Stimulated activated CD8-positive, alpha-beta memory T cell treated with anti-CD3 and anti-CD28 coated beads, Interleukin-12 subunit alpha, Interleukin-12 subunit beta, amount 100 ng/mL, for 4 hours (primary cell): ENCODE data around the gene HSP90AB1.

Source experiments
- DNase-seq: peaks from one replicate; pipeline ENCODE4 v3.0.0-alpha.2; 2020; ENCODE audit warnings: low read depth

HSP90AB1 gene

DNA sequence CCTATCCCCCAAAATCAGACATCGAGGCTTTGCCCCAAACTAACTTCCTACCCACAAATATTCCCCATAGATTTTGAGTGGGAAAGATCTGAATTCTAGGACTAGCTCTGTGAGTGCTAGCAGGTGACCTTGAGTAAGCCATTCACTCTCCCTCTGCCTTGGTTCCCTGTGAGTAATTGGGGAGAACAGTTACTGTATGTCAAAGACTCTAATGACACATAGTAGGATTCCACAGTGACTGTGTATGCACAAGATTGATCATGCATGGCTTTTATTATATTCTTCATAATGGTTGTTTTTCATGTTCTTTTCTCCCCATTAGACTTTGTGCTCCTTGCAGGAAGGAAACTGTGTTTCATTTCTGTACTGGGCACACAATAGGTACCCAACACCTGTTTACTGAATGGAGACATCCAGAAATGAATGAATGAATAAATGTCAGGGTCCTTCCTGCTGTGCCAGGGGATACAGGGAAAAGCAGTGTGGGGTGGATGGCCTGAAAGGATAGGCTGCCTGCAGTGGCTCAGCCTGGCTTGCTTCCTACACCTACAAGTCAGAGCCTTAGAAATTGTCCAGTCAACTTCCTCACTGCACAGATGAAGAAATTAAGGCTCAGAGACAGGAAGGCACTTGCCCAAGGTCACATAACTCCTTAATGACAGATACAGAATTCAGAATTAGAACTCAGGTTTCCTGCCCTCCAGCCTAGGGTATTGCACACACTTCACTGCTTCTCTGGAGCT, 22.4 kb downstream of the HSP90AB1 start:
- no peak for DNase-seq

DNA sequence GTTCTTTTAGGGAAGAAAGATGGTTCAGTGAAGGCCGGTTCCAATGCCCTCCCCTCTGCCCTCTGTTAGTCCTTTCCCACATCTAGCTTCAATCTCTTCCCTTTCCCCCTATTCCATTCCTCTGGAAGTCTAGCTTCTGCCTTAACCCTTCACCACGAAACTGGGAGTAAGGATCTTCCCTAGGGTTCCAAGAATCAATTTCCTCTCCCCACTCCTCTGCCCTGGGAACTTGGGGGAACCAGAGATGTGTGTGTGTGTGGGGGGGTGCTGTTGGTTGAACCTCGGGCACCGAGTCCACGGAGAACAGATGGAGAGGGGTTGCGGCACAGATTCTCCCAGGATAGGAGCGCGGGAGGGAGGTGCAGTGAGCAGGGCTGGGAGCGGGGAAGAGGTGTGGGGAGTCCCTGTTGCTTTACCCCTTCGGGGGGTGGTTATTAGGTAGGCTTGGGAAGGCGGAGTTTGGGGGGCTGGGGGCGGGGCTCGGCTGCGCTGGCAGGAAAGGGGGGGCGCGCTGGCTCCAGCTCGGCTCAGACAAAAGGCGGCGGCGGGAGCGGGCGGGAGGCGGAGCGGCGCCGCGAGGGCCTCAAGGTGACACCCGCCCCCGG, 23.1 kb downstream of the HSP90AB1 start, which contains the start of gene TMEM151B:
Gene TMEM151B, plus strand, starts transcription at position 530 of the 605 bp plus-strand sequence. CDS start 293 bp downstream, outside the sequence.
- DNase-seq = no peak

DNA sequence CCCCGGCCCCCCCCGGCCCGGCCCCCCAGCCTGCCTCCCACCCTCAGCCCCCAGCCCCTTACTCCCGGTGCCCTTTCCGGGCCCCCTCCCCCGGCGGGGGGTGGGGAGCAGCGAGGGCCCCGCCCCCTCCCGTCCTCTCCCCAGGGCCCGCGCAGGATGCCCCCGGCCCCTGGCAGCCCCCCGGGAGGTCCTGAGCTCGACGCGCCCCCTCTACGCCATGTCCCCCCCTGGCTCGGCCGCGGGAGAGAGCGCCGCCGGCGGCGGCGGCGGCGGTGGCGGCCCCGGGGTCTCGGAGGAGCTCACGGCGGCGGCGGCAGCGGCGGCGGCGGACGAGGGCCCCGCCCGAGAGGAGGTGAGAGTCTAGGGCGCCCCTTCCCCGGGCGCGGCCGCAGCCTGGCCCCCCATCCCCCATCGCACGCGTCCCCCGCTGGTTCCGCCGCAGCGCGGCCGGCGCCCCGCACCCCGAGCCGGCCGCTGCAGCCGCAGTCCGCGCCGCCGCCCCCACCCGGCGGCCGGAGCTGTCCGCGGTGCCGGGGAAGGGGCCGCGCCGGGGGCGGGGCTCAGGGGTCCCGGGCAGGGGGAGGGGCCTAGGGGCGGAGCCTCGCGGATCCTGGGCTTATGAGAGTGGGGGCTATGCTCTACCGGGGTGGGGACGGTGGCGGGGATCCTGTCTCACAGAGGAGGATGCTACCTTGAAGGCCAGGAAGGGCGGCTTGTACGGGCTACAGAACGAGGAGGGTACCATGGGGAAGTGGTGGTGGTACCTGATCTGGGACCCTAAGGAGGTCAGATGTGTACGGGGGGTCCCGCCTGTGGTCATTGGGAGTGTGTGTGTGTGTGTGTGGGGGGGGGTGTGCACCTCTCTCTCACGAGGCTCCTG, 23.9 kb downstream of the HSP90AB1 start:
- no peak for DNase-seq

DNA sequence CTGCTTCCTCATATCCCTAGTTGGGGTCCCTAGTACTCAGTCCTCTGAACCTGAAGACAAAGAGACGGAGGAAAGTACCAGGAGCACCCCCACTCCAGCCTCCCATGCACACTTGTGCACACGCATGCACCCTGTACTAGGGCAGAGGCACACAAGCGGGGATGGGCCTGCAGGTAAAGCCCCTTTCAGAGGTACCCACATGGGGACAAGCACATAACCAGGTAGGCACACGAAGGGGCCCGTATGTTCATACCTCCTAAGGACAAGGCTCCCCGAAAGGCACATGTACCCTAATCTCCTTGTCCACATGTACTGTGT, 24.5 kb downstream of the HSP90AB1 start:
- DNase-seq = no peak

DNA sequence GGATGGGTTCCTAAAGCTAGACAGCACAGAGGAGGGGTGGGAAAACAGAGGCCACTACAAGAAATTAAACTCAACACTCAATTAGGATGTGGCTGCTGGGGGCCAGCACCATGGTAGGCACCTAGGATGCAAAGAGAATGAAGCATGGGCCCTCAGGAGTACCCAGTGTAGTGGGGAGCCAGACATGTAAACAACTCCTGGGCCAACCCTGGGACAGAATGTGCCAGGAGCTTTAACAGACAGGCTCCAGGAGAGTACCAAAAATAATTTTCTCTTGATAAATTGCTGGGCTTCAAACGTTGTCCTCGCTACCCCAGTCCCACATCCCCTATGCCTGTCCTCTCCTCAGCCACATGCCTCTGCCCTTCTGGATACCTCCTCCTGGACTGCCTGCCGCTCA, 25.0 kb downstream of the HSP90AB1 start:
- no peak for DNase-seq

DNA sequence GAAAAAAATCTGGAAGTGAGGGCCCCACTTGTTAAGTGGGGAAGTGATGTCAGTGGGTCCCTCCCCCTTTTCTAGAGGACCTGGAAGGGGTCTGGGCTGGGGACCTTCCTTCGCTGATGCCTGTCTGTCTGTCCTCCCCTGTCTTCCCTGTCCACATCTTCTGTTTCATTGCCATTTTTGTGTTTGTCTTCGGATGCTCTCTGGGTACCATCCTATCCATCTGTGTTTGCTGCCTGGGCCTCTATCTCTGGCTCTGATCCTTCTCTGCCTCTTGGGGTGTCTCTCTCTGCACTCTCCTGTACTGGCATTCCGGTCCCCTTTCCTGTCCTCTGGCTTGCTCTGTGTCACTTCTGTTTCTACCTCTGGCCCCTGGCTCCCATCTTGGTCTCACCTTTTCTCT, 25.6 kb downstream of the HSP90AB1 start:
- DNase-seq = no peak

DNA sequence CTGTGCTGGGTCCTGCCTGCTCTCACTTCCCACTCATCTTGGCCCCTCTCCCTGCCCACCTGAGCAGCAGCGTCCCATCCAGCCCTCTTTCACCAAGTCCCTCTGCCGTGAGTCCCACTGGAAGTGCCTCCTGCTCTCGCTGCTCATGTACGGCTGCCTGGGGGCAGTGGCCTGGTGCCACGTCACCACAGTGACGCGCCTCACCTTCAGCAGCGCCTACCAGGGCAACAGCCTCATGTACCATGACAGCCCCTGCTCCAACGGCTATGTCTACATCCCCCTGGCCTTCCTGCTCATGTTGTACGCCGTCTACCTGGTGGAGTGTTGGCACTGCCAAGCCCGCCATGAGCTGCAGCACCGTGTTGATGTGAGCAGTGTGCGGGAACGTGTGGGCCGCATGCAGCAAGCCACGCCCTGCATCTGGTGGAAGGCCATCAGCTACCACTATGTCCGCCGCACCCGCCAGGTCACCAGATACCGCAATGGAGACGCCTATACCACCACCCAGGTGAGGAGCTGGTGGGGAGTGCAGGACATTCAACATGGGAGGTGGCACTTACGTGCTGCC, 26.2 kb downstream of the HSP90AB1 start:
- DNase-seq = no peak

DNA sequence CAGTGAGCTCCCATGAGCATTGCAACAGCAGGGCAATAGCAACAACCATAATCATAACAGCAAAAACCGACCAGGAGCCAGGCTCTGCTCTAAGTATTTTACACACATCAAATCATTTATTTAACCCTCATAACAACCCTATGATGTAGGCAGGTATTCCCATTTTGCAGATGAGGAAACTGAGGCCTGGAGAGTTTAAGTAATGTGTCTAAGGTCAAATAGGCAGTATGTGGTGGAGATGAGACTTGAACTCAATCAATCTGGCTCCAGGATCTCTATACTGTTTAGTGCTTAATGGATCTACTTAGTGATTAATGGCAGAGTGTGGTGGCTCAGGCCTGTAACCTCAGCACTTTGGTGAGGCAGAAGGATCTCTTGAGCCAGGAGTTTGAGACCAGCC, 26.7 kb downstream of the HSP90AB1 start:
- no peak for DNase-seq

DNA sequence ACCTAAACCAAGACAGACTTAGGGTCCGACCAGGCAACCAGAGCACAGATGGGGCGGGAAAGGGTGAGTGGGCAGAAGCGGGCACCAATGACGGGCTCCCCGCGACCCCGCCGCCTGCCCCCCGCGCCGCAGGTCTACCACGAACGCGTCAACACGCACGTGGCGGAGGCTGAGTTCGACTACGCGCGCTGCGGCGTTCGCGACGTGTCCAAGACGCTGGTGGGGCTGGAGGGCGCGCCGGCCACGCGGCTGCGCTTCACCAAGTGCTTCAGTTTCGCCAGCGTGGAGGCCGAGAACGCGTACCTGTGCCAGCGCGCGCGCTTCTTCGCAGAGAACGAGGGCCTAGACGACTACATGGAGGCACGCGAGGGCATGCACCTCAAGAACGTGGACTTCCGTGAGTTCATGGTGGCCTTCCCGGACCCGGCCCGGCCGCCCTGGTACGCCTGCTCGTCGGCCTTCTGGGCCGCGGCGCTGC, 28.4 kb downstream of the HSP90AB1 start:
- DNase-seq = no peak

DNA sequence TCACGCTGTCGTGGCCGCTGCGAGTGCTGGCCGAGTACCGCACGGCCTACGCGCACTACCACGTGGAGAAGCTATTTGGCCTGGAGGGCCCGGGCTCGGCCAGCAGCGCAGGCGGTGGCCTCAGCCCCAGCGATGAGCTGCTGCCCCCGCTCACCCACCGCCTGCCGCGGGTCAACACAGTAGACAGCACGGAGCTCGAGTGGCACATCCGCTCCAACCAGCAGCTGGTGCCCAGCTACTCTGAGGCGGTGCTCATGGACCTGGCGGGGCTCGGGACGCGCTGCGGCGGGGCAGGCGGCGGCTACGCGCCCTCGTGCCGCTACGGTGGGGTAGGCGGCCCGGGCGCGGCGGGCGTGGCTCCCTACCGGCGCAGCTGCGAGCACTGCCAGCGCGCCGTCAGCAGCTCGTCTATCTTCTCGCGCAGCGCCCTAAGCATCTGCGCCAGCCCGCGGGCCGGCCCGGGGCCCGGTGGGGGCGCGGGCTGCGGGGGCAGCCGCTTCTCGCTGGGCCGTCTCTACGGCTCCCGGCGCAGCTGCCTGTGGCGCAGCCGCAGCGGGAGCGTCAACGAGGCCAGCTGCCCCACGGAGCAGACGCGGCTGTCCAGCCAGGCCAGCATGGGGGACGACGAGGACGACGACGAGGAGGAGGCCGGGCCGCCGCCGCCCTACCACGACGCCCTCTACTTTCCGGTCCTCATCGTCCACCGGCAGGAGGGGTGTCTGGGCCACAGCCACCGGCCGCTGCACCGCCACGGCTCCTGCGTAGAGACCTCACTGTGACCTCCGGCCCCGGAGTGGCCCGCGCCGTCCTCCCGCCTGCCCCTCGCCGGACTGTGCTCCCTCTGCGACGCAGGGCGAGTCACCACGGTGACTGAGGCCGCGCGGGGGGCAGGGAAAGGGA, 29.1 kb downstream of the HSP90AB1 start:
- no peak for DNase-seq

DNA sequence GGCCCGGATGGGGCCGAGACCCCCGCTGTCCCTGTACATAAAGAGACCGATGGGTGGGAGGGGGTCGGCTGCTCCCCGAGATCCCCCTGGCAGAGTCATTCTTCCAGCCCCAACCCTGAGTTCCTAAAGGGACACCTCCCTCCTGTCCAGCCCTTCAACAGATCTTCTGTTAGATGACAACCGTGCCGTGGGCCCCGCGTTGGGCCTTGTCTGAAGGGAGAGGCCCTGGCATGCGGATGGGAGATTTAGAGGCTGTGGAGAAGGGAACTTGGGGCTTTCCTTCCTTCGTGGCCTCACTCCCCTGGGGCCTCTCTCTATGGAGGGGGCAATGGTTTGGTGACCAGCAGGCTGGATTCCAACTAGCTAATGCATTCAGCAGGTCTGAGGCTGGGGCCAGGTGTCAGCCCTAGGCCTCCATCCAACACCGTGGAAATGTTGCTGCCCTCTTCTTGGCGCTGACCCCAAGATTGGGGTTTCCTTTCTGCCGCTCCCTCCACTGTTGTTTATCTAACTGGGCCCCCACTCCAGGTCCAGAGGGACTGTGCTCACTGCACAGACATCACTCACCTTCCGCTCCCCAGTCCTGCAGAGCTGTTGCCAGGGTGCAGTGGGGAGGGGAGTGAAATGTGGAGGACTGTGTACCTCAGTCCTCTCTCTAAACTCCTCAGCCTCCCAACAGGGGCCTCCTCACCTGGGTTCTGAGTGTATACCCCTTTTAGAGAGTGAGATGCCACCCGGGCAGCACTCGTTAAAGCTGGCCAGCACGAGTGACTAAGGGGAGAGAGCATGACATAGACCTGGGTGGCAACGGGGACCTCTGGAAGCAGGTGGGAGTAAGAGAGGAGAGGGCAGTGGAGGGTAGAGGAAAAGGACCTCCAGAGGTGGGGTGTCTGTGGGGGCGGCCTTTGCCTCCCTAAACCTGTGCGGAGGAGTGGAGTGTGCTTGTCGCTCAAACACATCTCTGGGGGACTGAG, 30.1 kb downstream of the HSP90AB1 start:
- no peak for DNase-seq

DNA sequence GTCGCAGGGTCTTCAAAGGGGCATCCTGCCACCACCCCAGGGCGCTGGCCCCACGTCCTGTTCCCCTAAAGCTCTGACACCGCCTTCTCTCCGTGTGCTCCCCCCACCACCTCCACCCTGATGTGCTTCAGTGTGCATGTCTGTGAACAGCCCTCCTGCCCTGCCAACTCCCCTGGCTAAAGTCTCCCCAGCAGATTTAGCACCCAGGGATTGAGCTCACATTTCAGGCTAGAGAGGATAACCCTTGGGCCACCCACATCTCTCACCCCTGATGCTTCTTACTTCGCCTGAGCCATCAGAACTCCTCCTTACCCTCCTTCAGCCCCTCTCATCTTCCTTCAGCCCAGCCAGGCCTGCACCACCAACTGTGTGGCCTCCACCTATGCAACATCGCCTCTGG, 30.9 kb downstream of the HSP90AB1 start:
- no peak for DNase-seq

DNA sequence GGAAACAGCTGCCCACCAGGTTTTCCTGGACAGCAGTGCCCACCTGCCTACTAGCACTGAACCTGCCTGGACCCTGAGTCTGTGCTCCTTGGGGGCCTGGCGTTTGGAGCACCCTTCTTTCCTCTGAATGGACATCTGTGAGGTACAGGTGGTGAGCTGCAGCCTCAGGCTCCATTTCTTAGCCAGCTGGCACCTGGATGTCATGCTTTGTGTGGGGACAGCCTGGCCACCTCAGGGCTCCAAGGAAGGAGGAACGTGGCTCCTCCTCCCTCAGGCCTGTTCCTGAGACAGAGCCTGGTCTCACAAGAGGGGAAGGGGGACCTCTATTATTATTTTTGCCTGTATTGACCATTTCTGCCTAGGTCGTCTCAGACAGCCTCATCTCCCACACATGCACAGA, 31.4 kb downstream of the HSP90AB1 start:
- no peak for DNase-seq

DNA sequence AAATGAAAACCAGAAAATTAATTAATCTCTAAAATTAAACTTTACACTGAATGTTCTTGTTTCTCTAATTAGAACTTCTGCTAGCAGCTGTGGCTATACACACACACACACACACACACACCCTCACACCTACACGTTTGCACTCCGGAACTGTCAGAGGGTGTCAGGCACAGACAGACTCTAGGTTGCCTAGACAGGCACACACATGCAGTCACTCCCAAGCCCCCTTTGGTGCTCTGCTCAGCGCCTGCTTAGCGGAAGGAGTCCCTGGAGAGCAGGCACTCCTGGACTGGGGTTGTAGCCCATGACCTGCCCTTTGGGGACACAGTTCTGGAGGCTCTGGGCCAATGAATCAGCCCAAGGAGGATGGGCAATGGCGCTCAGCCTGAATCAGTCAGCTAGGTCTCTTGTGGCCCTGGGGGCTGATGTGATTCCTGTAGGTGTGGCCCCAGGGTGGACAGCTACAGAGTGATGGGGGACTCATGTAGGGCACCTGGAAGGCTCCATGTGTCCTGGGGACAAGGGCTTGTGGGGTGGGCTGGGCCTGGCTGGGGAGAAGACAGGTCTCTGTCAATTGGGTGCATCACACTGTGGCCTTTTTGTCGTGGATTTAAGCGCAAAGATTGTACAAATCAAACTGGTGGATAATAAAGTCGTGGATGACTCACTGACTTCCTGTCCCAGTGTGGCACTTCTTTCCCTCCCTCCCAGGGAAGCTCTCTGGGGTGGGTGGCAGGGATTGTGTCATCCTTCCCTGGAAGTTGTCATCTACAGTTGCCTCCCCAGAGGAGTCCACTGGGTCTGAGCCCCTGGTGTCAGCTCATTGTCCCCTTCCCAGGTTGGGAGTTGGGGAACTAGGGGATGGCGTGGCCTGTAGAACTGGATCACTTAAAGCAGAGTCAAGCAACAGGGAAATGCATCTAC, 32.1 kb downstream of the HSP90AB1 start:
- DNase-seq = no peak

DNA sequence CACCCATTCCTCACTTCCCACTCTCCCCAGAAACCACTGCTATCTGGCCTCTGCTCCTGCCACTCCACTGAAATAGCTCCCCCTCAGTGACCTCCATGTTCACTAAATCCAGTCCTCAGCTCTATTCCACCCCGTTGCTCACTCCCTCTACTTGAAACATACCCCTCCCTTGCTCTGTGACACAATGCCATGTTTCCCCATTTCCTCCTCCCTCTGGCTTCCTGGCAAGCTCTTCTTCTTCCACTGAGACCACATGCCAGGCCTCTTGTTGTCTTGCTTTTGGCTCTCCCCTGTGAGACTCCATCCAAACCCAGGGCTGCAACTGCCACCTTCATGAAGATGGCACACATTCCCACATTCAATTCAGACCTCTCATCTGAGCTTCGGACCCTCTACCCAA, 37.2 kb downstream of the HSP90AB1 start:
- no peak for DNase-seq

DNA sequence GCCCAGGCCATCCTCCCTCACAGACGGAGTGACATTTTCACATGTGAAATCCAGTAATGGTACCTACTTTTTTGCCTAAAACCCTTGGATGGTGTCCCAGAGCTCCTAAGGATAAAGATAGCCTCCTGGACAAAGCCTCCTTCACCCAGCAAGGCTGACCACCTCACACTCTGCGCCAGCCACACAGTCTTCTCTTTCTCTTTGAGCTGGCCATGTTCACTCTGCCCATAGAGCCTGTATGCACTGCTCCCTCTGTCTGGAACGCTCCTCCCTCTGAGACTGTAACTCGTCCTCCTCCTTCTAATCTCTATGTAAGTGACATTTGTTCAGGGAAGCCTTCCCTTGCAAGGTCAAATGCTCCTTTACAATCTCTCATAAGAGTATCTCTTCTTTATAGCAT, 38.0 kb downstream of the HSP90AB1 start:
- DNase-seq = no peak

DNA sequence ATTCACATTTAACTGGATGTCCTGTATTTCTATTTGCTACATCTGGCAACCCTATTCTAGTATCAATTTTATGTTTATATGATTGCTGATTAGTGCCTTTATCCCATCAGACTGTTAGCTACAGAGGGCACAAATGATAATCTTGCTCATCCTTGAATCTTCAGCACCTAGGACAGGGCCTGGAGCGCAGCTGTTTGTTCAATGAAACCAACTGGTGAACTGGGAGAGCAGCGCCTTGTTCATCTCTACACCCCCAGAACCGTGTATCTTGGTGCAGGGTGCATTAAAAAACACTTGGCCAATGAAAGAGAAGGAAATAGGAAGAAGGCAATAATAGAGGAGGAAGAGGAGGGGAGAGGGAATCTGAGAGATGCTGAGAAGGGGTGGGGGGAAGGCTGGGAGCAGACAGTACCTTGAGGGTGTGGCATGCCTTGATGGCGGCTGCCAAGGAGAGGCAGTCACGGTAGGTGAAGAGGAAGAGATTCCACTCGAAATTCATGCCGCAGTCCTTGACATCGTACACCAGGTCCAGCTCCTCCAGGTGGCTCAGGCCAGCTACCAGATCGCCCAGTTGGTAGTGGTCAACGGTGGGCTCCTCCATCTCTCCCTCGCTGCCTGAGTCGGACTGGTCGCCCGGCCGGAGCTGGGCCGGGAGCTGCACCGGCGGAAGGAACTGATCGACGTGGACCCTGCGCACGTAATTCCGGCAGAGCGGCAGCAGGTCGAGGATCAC, 38.8 kb downstream of the HSP90AB1 start:
- no peak for DNase-seq

DNA sequence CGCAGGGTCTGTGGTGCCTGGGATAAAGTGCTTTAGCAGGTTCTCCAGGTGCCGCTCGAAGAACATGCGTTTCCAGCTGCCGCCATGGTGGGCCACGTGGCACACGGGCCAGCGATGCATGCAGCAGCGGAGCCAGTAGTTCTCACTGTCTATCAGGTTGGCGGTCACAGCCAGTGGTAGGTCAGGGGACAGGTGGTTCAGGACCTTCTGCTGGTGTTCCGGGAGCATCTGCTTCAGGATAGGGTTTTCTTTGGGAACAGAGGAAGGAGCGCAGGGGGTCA, 39.3 kb downstream of the HSP90AB1 start:
- no peak for DNase-seq

DNA sequence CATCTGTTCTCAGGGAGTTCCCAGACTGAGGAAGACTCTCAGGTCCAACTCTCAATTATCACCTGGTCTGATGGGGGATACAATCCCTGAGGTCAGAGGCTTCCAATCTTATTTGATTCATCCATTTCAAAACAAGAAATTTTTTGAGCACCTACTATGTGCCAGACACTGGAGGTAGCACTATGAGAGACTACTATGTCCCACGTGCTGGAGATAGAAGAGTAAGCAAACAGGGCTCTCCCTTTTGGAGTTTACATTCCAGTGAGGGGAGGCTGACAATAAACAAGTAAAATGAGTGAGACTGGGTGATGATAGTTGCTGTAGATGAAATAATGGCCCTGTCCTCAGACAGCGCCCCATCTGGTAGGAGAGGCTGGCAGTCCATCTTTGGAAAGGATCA, 39.8 kb downstream of the HSP90AB1 start:
- DNase-seq = no peak
